Measurements from ENCODE around the gene PPP1R37. TPM values are rescaled to one million over a fixed set of nuclear protein-coding genes. Genes with fewer than 3 reads are reported as not detected.

Gene PPP1R37
- 10.8 and 11.8 TPM in 2 replicates for total RNA-seq (2014; rRNA removed; shearing (Covaris generic))
- polyA plus RNA-seq (2014; cell fraction: nucleus; rRNA removed) = 43.2 and 49.7 TPM in 2 replicates

DNA sequence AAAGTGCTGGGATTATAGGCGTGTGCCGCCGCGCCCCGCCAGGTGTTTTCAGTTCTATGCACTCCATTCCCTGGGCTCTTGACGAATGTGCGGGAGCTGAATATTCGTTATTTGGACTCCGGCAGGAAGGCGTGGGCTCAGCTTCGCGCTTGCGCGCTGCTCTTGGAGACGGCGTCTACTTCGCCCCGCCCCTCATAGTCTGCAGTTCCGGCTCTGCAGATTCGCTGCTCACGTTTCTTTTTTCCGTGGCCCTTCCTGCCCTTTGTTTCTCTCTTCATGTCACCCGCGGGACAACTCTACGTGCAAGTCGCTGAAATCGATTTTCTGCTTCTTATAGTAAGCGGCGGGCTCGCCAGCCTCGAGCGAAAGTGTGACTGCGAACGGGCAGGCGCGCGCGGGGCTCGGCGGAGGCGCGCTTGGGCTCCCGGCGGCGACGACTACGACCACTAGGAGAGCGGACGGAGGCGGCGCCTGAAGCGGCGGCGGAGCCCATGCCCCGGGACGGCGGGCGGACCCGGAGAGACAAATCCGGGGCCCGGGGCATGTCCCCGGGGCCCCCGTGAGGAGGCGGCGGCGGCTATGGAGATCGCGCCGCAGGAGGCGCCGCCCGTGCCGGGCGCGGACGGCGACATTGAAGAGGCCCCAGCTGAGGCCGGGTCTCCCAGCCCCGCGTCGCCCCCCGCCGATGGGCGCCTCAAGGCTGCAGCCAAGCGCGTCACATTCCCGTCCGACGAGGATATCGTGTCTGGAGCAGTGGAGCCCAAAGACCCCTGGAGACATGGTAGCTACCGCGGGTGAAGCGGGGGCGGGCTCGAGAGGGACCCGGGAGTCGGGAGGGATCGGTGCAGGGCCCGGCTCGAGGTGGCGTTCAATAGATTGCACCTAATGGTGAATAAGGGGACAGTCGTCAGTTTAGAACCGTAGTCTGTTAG, at the start of gene PPP1R37:
PPP1R37 (plus strand) TSS at position 433 of the 932 bp plus-strand sequence; CDS start at position 580, 147 bp downstream.
- peak; percentile 93 for DNase-seq (ENCODE audit: extremely low read depth, low read depth)

- DNase-seq (ENCODE audit: extremely low read depth, low read depth) = no peak
Observed at GRCh38 chr19:45045671-45046353, 47.2 kb upstream of the PPP1R37 start.

GRCh38 chr19:45046355-45046754, 46.6 kb upstream of the PPP1R37 start:
- DNase-seq (ENCODE audit: extremely low read depth, low read depth) = no peak

DNA sequence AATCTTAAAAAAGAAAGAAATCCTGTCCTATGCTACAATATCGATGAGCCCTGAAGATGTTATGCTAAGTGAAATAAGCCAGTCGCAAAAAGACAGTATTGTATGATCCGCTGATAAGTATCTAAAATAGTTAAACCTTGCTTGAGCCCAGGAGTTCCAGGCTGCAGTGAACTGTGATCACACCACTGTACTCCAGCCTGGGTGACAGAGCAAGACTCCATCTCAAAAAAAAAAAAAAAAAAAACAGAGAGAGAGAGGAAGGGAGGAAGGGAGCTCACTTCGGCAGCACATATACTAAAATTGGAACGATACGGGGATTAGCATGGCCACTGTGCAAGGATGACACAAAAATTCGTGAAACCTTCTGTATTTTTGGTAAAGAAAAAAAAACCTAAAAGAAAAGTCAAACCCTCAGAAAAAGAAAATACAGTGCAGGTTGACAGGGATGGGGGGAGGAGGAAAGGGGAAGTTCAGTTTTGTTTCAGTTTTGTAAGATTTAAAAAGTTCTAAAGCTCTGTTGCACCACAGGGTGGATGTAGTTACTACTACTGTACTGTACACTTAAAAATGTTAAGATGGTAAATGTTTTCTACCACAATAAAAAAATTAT, 45.7 kb upstream of the PPP1R37 start:
- no peak for DNase-seq (ENCODE audit: extremely low read depth, low read depth)

DNA sequence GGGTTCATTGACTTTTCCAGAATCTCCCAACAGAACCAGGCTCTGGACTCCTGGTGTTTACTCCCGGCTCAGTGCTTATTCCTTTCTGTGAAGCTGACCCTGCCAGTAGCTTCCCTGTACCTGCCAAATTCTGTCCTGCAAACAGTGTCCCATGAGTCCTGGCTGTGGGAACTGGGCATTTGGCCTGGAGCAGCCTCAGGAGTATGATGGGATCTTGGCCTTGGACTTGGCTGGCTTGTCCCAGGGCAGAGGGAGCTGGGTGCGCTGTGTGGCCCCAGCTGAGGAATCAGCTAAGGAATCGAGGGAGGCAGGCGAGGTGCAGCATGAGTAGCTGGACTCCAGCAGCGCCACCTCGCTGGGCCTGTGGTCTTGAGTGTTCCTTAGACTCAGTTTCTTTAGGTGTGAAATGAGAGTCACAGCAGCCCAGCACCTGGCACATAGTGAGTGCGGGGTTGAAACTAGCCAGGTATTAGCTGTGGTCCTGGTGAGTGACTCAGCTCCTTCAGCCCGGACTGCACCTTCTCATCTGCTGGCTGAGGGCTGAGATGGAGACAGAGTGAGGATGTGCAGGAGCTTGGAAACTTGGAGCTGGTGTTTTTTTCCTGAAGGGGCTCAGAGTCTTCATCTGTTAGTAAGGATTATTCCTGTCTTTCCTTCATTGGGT, 43.8 kb upstream of the PPP1R37 start:
- no peak for DNase-seq (ENCODE audit: extremely low read depth, low read depth)

- DNase-seq (ENCODE audit: extremely low read depth, low read depth) = no peak
Observed at GRCh38 chr19:45050036-45050435, 42.9 kb upstream of the PPP1R37 start.

DNA sequence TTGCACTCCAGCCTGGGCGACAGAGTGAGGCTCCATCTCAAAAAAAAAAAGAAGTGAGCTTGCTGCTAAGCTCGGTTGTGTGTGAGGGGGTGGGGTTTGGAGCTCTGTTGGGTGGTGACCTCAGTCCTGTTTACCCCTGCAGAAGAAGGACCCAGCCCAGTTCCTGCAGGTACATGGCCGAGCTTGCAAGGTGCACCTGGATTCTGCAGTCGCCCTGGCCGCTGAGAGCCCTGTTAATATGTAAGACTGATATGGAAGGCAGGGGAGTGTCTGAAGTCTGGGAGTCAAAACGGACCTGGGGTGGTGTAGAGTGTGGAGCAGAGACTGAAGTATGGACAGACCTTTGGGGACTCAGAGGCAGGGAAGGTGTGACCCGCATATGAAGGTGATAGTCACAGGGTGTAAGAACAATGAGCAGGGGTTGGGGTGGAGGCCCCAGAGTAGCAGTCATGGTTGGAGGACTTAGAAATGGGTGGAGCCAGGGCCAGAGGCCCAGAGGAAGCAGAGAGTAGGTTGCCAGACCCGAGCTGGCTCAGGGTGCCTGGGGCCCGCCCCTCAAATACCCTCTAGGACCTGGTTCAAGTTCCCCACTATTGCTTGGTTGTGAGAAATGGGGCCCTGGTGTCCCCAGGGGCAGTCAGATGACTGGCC, 40.9 kb upstream of the PPP1R37 start:
- DNase-seq (ENCODE audit: extremely low read depth, low read depth) = no peak

DNA sequence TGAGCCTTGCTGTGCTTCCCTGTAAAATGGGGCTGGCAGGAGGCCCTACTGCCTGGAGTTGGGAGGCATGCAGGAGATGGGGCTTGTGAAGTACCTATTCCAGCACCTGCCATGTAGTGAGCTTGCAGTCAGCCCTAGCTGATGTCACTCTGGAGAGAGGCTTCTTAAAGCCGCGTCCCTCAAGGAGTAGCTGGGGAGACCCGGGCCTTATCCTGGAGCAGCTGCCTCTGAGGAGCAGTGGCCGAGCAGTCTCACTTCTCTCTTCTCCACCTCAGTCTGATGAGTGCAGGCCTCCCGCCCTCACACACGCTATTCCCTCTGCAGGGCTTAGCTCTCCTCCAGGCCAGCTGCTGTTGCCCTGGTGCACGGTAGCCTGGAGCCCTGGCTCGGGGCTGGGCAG, 36.1 kb upstream of the PPP1R37 start:
- no peak for DNase-seq (ENCODE audit: extremely low read depth, low read depth)

- DNase-seq (ENCODE audit: extremely low read depth, low read depth) = no peak
Observed at GRCh38 chr19:45057444-45057843, 35.5 kb upstream of the PPP1R37 start.

DNA sequence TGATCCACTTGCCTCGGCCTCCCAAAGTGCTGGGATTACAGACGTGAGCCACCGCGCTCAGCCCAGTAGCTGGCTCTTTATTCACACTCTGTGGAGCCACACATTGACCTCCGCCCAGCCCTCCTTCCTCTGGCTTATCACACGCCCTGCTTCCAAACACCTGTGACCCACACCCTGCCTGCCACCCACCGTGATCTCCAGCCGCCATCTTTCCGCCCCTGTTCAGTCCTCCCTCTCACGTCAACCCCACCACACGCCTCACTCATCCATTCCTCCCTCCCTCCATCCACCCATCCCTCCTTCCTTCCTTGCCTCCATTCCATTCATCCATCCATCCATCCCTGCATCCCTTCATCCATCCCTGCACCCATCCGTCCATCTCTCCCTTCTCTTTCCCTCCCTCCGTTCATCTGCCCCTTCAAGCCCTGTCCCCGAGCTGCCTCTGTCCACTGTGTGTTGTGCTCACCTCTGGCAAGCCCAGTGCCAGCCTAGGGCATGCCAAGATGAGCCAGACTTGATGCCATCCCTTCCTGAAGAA, 34.3 kb upstream of the PPP1R37 start:
- no peak for DNase-seq (ENCODE audit: extremely low read depth, low read depth)

DNA sequence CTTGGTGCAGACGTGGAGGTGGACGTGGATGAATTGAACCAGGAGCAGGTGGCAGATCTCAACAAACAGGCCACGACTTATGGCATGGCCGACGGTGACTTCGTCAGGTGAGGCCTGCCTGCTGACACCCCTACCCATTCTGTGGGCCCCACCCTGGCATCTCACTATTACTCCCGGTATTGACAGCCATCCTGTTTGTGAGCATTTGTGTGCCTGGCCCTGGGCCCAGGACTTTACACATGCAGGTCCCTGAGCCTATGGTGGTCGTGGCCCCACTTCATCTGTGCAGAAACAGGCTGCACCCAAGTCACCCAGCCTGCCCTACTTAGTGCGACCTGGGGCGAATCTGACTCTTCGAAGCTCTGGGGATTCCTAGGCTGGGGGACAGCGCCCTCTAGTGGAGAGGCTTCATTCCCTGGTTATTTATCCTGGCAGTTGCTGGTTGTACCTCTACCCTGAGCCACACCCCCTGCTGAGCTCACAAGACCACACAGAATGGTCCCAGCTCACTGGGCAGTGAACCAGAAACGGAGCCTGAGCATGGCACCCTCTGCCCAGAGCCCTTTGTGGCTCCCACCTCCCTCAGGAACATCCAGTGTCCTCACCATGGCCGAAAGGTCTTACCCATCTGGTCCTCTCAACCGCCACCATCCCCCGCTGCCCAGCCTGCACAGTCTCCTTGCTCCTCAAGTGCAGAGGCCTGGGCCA, 33.6 kb upstream of the PPP1R37 start:
- DNase-seq (ENCODE audit: extremely low read depth, low read depth) = peak; percentile 66

GRCh38 chr19:45061965-45062364, 31.0 kb upstream of the PPP1R37 start:
- no peak for DNase-seq (ENCODE audit: extremely low read depth, low read depth)

- no peak for DNase-seq (ENCODE audit: extremely low read depth, low read depth)
Observed at GRCh38 chr19:45063851-45064801, 28.9 kb upstream of the PPP1R37 start.

- DNase-seq (ENCODE audit: extremely low read depth, low read depth) = no peak
Observed at GRCh38 chr19:45066921-45067661, 25.9 kb upstream of the PPP1R37 start.

GRCh38 chr19:45068041-45068440, 24.9 kb upstream of the PPP1R37 start:
- DNase-seq (ENCODE audit: extremely low read depth, low read depth) = no peak

DNA sequence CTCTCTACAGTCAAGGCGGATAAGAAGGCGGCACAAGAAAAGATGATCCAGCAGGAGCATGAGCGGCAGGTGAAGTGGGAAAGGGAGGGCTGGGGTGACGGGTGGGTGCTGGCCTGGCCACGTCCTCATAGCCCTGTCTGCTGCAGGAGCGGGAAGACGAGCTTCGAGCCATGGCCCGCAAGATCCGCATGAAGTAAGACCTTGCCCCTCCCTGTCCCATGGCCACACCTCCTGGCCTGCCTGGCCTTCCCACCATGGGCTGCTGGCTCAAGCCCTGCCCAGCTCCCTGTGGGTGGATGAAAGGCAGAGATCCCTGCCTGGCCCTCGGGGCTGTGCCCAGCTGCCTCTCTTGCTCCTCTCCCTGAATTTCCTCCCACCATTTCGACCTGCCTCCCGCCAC, 23.9 kb upstream of the PPP1R37 start:
- no peak for DNase-seq (ENCODE audit: extremely low read depth, low read depth)

DNA sequence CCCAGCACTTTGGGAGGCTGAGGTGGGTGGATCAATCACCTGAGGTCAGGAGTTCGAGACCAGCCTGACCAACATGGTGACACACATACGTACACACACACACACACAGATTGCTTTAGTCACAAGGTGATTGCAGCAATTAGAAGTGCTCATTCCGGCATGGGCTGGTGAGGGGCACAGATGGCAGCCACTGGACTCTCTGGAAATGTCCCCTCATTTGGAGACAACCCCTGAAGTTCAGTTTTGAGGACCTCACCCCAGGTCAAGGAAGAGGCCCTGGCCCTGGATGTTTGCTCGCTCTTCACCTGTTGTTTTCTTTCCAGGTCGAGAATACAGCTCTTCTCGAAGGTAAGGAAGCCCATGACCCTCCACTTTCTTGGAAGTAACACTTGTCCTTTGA, 22.8 kb upstream of the PPP1R37 start:
- no peak for DNase-seq (ENCODE audit: extremely low read depth, low read depth)

All from NCI-H460 (cell line).